Mesenchymal stem cell (in vitro differentiated cells and primary cell): ENCODE results near the gene RAB41.

Source experiments
- DNase-seq: peaks from one replicate; pipeline ENCODE4 v3.0.0-alpha.2; 2013
- H2AFZ ChIP-seq: one replicate; pipeline ENCODE4 v1.6.1; 2013; ENCODE audit warnings: low read depth, mild to moderate bottlenecking, control low read depth, inconsistent platforms, low read length, moderate library complexity
- H2AK5ac ChIP-seq: 2 replicates; pipeline ENCODE4 v1.6.1; 2013; ENCODE audit warnings: low read length, moderate library complexity, mild to moderate bottlenecking, inconsistent platforms; ENCODE audit not compliant: severe bottlenecking
- H2BK120ac ChIP-seq: one replicate; pipeline ENCODE4 v1.6.1; 2013; ENCODE audit warnings: low read depth, mild to moderate bottlenecking, inconsistent platforms, low read length, moderate library complexity
- H2BK12ac ChIP-seq, 2 experiments: one replicate each; pipeline ENCODE4 v1.6.1; 2013; ENCODE audit warnings: inconsistent platforms in 2 of 2, low read length in 2 of 2, mild to moderate bottlenecking in 2 of 2, moderate library complexity in 2 of 2, control low read depth in 1 of 2
- H2BK15ac ChIP-seq: one replicate; pipeline ENCODE4 v1.6.1; 2013; ENCODE audit warnings: mild to moderate bottlenecking, low read depth, inconsistent platforms; ENCODE audit not compliant: poor library complexity, severe bottlenecking
- H2BK5ac ChIP-seq: 2 replicates; pipeline ENCODE4 v1.6.1; 2013; ENCODE audit warnings: low read depth, mild to moderate bottlenecking, low read length, control low read depth, inconsistent platforms; ENCODE audit not compliant: poor library complexity, severe bottlenecking
- H3K14ac ChIP-seq, 2 experiments: one replicate each; pipeline ENCODE4 v1.6.1; 2013; ENCODE audit warnings: inconsistent platforms in 2 of 2, low read length in 2 of 2, control low read depth in 1 of 2, mild to moderate bottlenecking in 1 of 2, moderate library complexity in 1 of 2
- H3K18ac ChIP-seq, 2 experiments: one replicate each; pipeline ENCODE4 v1.6.1; 2013; ENCODE audit warnings: inconsistent platforms in 2 of 2, low read length in 2 of 2, control low read depth in 1 of 2, low read depth in 1 of 2, mild to moderate bottlenecking in 1 of 2
- H3K23ac ChIP-seq, 2 experiments: one replicate each; pipeline ENCODE4 v1.6.1; 2013; ENCODE audit warnings: inconsistent platforms in 2 of 2, low read length in 2 of 2, mild to moderate bottlenecking in 2 of 2, moderate library complexity in 2 of 2, control low read depth in 1 of 2
- H3K27ac ChIP-seq: 2 replicates; pipeline ENCODE4 v1.5.1; 2013; ENCODE audit warnings: mild to moderate bottlenecking, moderate library complexity, low read length, control low read depth, inconsistent platforms; ENCODE audit not compliant: poor library complexity, severe bottlenecking
- H3K27me3 ChIP-seq, 2 experiments: 2 replicates each; pipeline versions ENCODE4 v1.6.1 to v1.7.0; 2013; ENCODE audit warnings: low read length in 2 of 2, mild to moderate bottlenecking in 2 of 2, moderate library complexity in 2 of 2, control low read depth in 1 of 2, inconsistent platforms in 1 of 2; ENCODE audit not compliant: control insufficient read depth in 1 of 2, insufficient read depth in 1 of 2
- H3K36me3 ChIP-seq, 2 experiments: 2 replicates each; pipeline versions ENCODE4 v1.6.1 to v1.7.0; 2013; ENCODE audit warnings: low read length in 2 of 2, control low read depth in 1 of 2, inconsistent platforms in 1 of 2, low read depth in 1 of 2, mild to moderate bottlenecking in 1 of 2; ENCODE audit not compliant: insufficient read depth in 2 of 2, control insufficient read depth in 1 of 2
- H3K4ac ChIP-seq, 2 experiments: one replicate each; pipeline ENCODE4 v1.6.1; 2013; ENCODE audit warnings: inconsistent platforms in 2 of 2, low read length in 2 of 2, mild to moderate bottlenecking in 2 of 2, moderate library complexity in 2 of 2, control low read depth in 1 of 2, low read depth in 1 of 2
- H3K4me1 ChIP-seq: 2 replicates; pipeline ENCODE4 v1.6.1; 2013; ENCODE audit warnings: low read depth, low read length, control low read depth; ENCODE audit not compliant: control insufficient read depth, insufficient read depth
- H3K4me2 ChIP-seq: 2 replicates; pipeline ENCODE4 v1.6.1; 2013; ENCODE audit warnings: low read length, mild to moderate bottlenecking, inconsistent platforms; ENCODE audit not compliant: poor library complexity, severe bottlenecking
- H3K4me3 ChIP-seq, 2 experiments: 2 replicates each; pipeline versions ENCODE4 v1.5.1 to v1.7.0; 2013; ENCODE audit warnings: low read length in 2 of 2, mild to moderate bottlenecking in 2 of 2, control low read depth in 1 of 2, low read depth in 1 of 2; ENCODE audit not compliant: insufficient read depth in 1 of 2
- H3K79me1 ChIP-seq: replicated peaks from 2 replicates; pipeline ENCODE4 v1.6.1; 2013; ENCODE audit warnings: mild to moderate bottlenecking, control low read depth, low read length, inconsistent platforms; ENCODE audit not compliant: poor library complexity, severe bottlenecking
- H3K9ac ChIP-seq: 2 replicates; pipeline ENCODE4 v1.7.0; 2013; ENCODE audit warnings: mild to moderate bottlenecking, low read length, moderate library complexity
- H3K9me3 ChIP-seq: 2 replicates; pipeline ENCODE4 v1.7.0; 2013; ENCODE audit warnings: mild to moderate bottlenecking, low read length; ENCODE audit not compliant: control insufficient read depth
- H4K8ac ChIP-seq: one replicate; pipeline ENCODE4 v1.6.1; 2013; ENCODE audit warnings: inconsistent platforms, mild to moderate bottlenecking, low read length, moderate library complexity
- H4K91ac ChIP-seq: one replicate; pipeline ENCODE4 v1.6.1; 2013; ENCODE audit warnings: mild to moderate bottlenecking, low read length, inconsistent platforms
- WGBS: methylation state at CpG from one replicate; pipeline ENCODE4 v1.1.7; 2013; ENCODE audit warnings: mixed read lengths; 5-methylcytosine and 5-hydroxymethylcytosine counted together

Gene RAB41

GRCh38 chrX:70257423-70258288, 24.3 kb upstream of the RAB41 start:
- no peaks in the 10 kb centered on the region for H3K79me1 ChIP-seq
- H3K14ac ChIP-seq, result no peak overlapping the region
- 87% methylated on average over 5 of the region's 5 CpGs for WGBS
- no peak overlapping the region for H3K4ac ChIP-seq
- H3K23ac ChIP-seq, result no peak overlapping the region
- no peak overlapping the region for H3K4me2 ChIP-seq
- H3K4me1 ChIP-seq, result no peaks in the 10 kb centered on the region
- no peak overlapping the region for H2BK5ac ChIP-seq
- H3K18ac ChIP-seq, result no peak overlapping the region
- peak overlapping the region; percentile 64 for H4K8ac ChIP-seq
- H4K91ac ChIP-seq, result no peak overlapping the region
- peaks cover 0 to 38% of the 10 kb centered on the region in 2 experiments for H3K27me3 ChIP-seq
- H3K9ac ChIP-seq, result no peak overlapping the region
- no peak overlapping the region for H2BK120ac ChIP-seq
- no peak overlapping the region for H3K27ac ChIP-seq
- H3K36me3 ChIP-seq, result no peaks in the 10 kb centered on the region
- no peak overlapping the region for H2BK12ac ChIP-seq
- no peak overlapping the region for H2BK15ac ChIP-seq
- H3K4me3 ChIP-seq, result no peak overlapping the region
- no peak for DNase-seq
- peaks cover 12% of the 10 kb centered on the region for H3K9me3 ChIP-seq
- no peak overlapping the region for H2AFZ ChIP-seq
- H2AK5ac ChIP-seq, result no peak overlapping the region

GRCh38 chrX:70260104-70260503, 21.9 kb upstream of the RAB41 start, which contains the start of gene P2RY4:
P2RY4 (minus strand) TSS chrX:70260204; CDS start chrX:70259624, 580 bp downstream.
- H3K4ac ChIP-seq, result no peak within 1 kb of the TSS
- H3K27ac ChIP-seq, result no peak within 1 kb of the TSS
- H3K18ac ChIP-seq, result no peak within 1 kb of the TSS
- no peak within 1 kb of the TSS for H3K9ac ChIP-seq
- peak within 1 kb of the TSS; percentile 39 for H4K91ac ChIP-seq
- peaks cover 0 to 40% of the 10 kb centered on the region in 2 experiments for H3K27me3 ChIP-seq
- H3K4me1 ChIP-seq, result no peaks in the 10 kb centered on the region
- no peak within 1 kb of the TSS for H2BK5ac ChIP-seq
- 62% methylated on average over 2 of the region's 4 CpGs for WGBS
- no peaks in the 10 kb centered on the region for H3K36me3 ChIP-seq
- no peak within 1 kb of the TSS for H4K8ac ChIP-seq
- H2BK120ac ChIP-seq, result no peak within 1 kb of the TSS
- H2AFZ ChIP-seq, result no peak within 1 kb of the TSS
- H3K14ac ChIP-seq, result no peak within 1 kb of the TSS
- no peak within 1 kb of the TSS for H2BK12ac ChIP-seq
- peaks cover 8% of the 10 kb centered on the region for H3K9me3 ChIP-seq
- no peak within 1 kb of the TSS for H3K4me3 ChIP-seq
- H2AK5ac ChIP-seq, result no peak within 1 kb of the TSS
- DNase-seq, result no peak
- no peak within 1 kb of the TSS for H3K4me2 ChIP-seq
- H2BK15ac ChIP-seq, result no peak within 1 kb of the TSS
- no peaks in the 10 kb centered on the region for H3K79me1 ChIP-seq
- no peak within 1 kb of the TSS for H3K23ac ChIP-seq

- no peak overlapping the region for H2BK5ac ChIP-seq
Observed at GRCh38 chrX:70262952-70263567, 18.9 kb upstream of the RAB41 start.

GRCh38 chrX:70264784-70265183, 17.2 kb upstream of the RAB41 start:
- H3K18ac ChIP-seq, result no peak overlapping the region
- no peak for DNase-seq
- no peak overlapping the region for H2AFZ ChIP-seq
- H2AK5ac ChIP-seq, result no peak overlapping the region
- H3K9ac ChIP-seq, result no peak overlapping the region
- H3K9me3 ChIP-seq, result peaks cover 8% of the 10 kb centered on the region
- no CpG with 5 or more reads among the region's 3 CpGs for WGBS
- H3K4me1 ChIP-seq, result no peaks in the 10 kb centered on the region
- H3K79me1 ChIP-seq, result no peaks in the 10 kb centered on the region
- no peak overlapping the region for H3K23ac ChIP-seq
- H3K4ac ChIP-seq, result no peak overlapping the region
- no peak overlapping the region for H2BK15ac ChIP-seq
- H3K4me3 ChIP-seq, result no peak overlapping the region
- H3K36me3 ChIP-seq, result no peaks in the 10 kb centered on the region
- H4K91ac ChIP-seq, result no peak overlapping the region
- H3K27ac ChIP-seq, result no peak overlapping the region
- no peak overlapping the region for H2BK12ac ChIP-seq
- H2BK120ac ChIP-seq, result no peak overlapping the region
- no peak overlapping the region for H3K14ac ChIP-seq
- no peak overlapping the region for H2BK5ac ChIP-seq
- H4K8ac ChIP-seq, result no peak overlapping the region
- peaks cover 0 to 46% of the 10 kb centered on the region in 2 experiments for H3K27me3 ChIP-seq
- H3K4me2 ChIP-seq, result no peak overlapping the region

More at GRCh38 chrX:70262952-70263567, 18.9 kb upstream of the RAB41 start:
- DNase-seq, result peak; percentile 18
- 8% methylated on average over 7 of the region's 7 CpGs for WGBS
- peaks cover 8% of the 10 kb centered on the region for H3K9me3 ChIP-seq
- H2BK15ac ChIP-seq, result no peak overlapping the region
- H2BK120ac ChIP-seq, result no peak overlapping the region
- H3K27ac ChIP-seq, result no peak overlapping the region
- H3K14ac ChIP-seq, result no peak overlapping the region
- H4K91ac ChIP-seq, result no peak overlapping the region
- H2AK5ac ChIP-seq, result no peak overlapping the region
- H3K4me2 ChIP-seq, result no peak overlapping the region
- H2AFZ ChIP-seq, result no peak overlapping the region
- H3K79me1 ChIP-seq, result no peaks in the 10 kb centered on the region
- H3K36me3 ChIP-seq, result no peaks in the 10 kb centered on the region
- no peaks in the 10 kb centered on the region for H3K4me1 ChIP-seq
- no peak overlapping the region for H2BK12ac ChIP-seq
- H3K23ac ChIP-seq, result no peak overlapping the region
- no peak overlapping the region for H4K8ac ChIP-seq
- no peak overlapping the region for H3K9ac ChIP-seq
- peaks cover 0 to 34% of the 10 kb centered on the region in 2 experiments for H3K27me3 ChIP-seq
- H3K4ac ChIP-seq, result no peak overlapping the region
- H3K18ac ChIP-seq, result no peak overlapping the region
- no peak overlapping the region for H3K4me3 ChIP-seq
